Ovary (tissue), 9 donors: ENCODE measurements around the gene AKAP6. TPM values are rescaled to one million over a fixed set of nuclear protein-coding genes. Genes with fewer than 3 reads are reported as not detected.

Experiments
- DNase-seq, 5 donors: peaks; one replicate each; pipeline ENCODE4 v3.0.0-alpha.2; 2019 to 2020
- H3K27ac ChIP-seq, 2 donors: fragments of 200-600 bp; one replicate each; pipeline versions ENCODE4 v1.5.1 to v1.8.0; 2019 to 2022
- H3K27me3 ChIP-seq: fragments of 200-600 bp; one replicate; pipeline ENCODE4 v1.8.0; 2022
- H3K36me3 ChIP-seq: fragments of 200-600 bp; sonication (generic); one replicate; pipeline ENCODE4 v1.5.1; 2019
- H3K4me1 ChIP-seq: one replicate; pipeline ENCODE4 v1.8.1; 2013; ENCODE audit warnings: mild to moderate bottlenecking, moderate library complexity; ENCODE audit not compliant: insufficient read depth
- H3K4me3 ChIP-seq: fragments of 200-600 bp; sonication (generic); one replicate; pipeline ENCODE4 v1.5.1; 2017
- H3K9me3 ChIP-seq, 2 donors: fragments of 200-600 bp in 1 of 2; sonication (generic) in 1 of 2; one replicate each; pipeline versions ENCODE4 v1.5.1 to v1.8.1; 2013 to 2019; ENCODE audit warnings: mild to moderate bottlenecking in 1 of 2, moderate library complexity in 1 of 2
- EP300 ChIP-seq: sonication (generic); formaldehyde crosslinking; IDR thresholded peaks from one replicate; pipeline ENCODE4 v1.6.1; 2017; ENCODE audit warnings: antibody characterized with exemption
- POLR2A ChIP-seq: fragments of 450-650 bp; IDR thresholded peaks from one replicate; pipeline ENCODE4 v1.6.1; 2017; ENCODE audit warnings: antibody characterized with exemption, mild to moderate bottlenecking, moderate library complexity
- WGBS, 3 donors: extraction: QIAGEN DNeasy Blood & Tissue Kit in 1 of 3; methylation state at CpG; one replicate each; pipeline versions ENCODE4 v1.1.5 to v1.1.7; 2013 to 2017; 5-methylcytosine and 5-hydroxymethylcytosine counted together
- intact Hi-C, 4 donors: fragments of 100-400 bp; cut with DNase I; formaldehyde crosslinking; loops; one replicate each; pipeline versions ENCODE4 v1.11.0 to v1.15.1; 2022 to 2023
- polyA plus RNA-seq, 2 donors: library from polyadenylated mRNA; stranded (reverse); fragments of 200-250 nt in 1 of 2; fragments of 350-450 nt in 1 of 2; fragmentation: Illumina TruSeq in 1 of 2; extraction: RNeasy Lipid Tissue Mini Kit (QIAGEN cat#74804) in 1 of 2; gene quantifications; one replicate each; pipeline ENCODE4 v1.2.3, GENCODE V29; 2013 to 2014
- total RNA-seq, 7 donors: library from RNA; depleted of rRNA in 2 of 7; stranded (reverse); fragments of >200 nt in 2 of 7; fragmentation: NEBNext Ultra II Directional in 3 of 7; extraction: Animal tissue kit (Norgen Biotek cat#: 25700) in 3 of 7; gene quantifications; one replicate each; pipeline versions ENCODE4 v1.1.0 to v1.2.4, GENCODE V29; 2016 to 2023
- TF ChIP-seq, protein P1 (sequence below), 3 donors: fragments of 450-650 bp in 2 of 3; fragments of 200-600 bp in 1 of 3; IDR thresholded peaks; one replicate each; pipeline versions ENCODE4 v1.5.1 to v1.8.0; 2016 to 2022; ENCODE audit warnings: antibody characterized with exemption in 3 of 3, mild to moderate bottlenecking in 1 of 3
- donor health status: DM: no; HTN: no; CAD: no; lungs with moderate emphysema.
- donor health status: DM: no; HTN: no; CAD: no.
- donor health status: Bipolar disorder and iron deficiency.
- donor health status: DM: yes; HTN: yes; CAD: no.
- donor health status: DM: no; HTN: no; CAD: no.
- donor health status: DM: yes; HTN: yes; CAD: no.

The AKAP6 gene
- total and polyA plus RNA-seq, 9 donors: 2.3 to 13.1 (median 6.9) TPM

- H3K9me3 ChIP-seq: no peaks in the 10 kb centered on the region
- TF ChIP-seq, protein P1, sequence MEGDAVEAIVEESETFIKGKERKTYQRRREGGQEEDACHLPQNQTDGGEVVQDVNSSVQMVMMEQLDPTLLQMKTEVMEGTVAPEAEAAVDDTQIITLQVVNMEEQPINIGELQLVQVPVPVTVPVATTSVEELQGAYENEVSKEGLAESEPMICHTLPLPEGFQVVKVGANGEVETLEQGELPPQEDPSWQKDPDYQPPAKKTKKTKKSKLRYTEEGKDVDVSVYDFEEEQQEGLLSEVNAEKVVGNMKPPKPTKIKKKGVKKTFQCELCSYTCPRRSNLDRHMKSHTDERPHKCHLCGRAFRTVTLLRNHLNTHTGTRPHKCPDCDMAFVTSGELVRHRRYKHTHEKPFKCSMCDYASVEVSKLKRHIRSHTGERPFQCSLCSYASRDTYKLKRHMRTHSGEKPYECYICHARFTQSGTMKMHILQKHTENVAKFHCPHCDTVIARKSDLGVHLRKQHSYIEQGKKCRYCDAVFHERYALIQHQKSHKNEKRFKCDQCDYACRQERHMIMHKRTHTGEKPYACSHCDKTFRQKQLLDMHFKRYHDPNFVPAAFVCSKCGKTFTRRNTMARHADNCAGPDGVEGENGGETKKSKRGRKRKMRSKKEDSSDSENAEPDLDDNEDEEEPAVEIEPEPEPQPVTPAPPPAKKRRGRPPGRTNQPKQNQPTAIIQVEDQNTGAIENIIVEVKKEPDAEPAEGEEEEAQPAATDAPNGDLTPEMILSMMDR (IDR thresholded peaks at IDR 0.05): no peak
- TF ChIP-seq POLR2A (no peak), EP300 (no peak)
- H3K4me1 ChIP-seq: no peaks in the 10 kb centered on the region
- no peaks in the 10 kb centered on the region for H3K36me3 ChIP-seq
- no peaks in the 10 kb centered on the region for H3K27me3 ChIP-seq
- 70 to 83% (median 80%) methylated on average over 7 of the region's 7 CpGs for WGBS, 3 donors
- no peak overlapping the region for H3K27ac ChIP-seq
- H3K4me3 ChIP-seq: no peak overlapping the region
- DNase-seq: no peak
- intact Hi-C loops: loop anchor here in 3 of 4 donors (5.0 to 10.0 kb wide), 2 partner anchors 1220 to 1223 kb away; no protein-coding TSS in a partner anchor
These were observed 243.1 kb downstream of the AKAP6 start for GRCh38 chr14:32571995-32572866.

GRCh38 chr14:32572867-32573150 lies 243.7 kb downstream of the AKAP6 start:
- Histone ChIP-seq H3K27me3 (no peaks in the 10 kb centered on the region), H3K27ac (no peak overlapping the region)
- intact Hi-C loops: loop anchor here in 3 of 4 donors (5.0 to 10.0 kb wide), 2 partner anchors 1219 to 1222 kb away; no protein-coding TSS in a partner anchor

GRCh38 chr14:32574269-32574668 lies 245.2 kb downstream of the AKAP6 start:
- H3K4me1 ChIP-seq: no peaks in the 10 kb centered on the region
- H3K27ac ChIP-seq: no peak overlapping the region

More at GRCh38 chr14:32572867-32573150, 243.7 kb downstream of the AKAP6 start:
- Histone ChIP-seq H3K4me1 (no peaks in the 10 kb centered on the region), H3K9me3 (no peaks in the 10 kb centered on the region), H3K36me3 (no peaks in the 10 kb centered on the region), H3K4me3 (no peak overlapping the region)
- DNase-seq: no peak
- TF ChIP-seq POLR2A (no peak), EP300 (no peak)
- TF ChIP-seq, protein P1 (IDR thresholded peaks at IDR 0.05): no peak

GRCh38 chr14:32576088-32576795 lies 247.1 kb downstream of the AKAP6 start:
- Histone ChIP-seq H3K4me1 (no peaks in the 10 kb centered on the region), H3K36me3 (no peaks in the 10 kb centered on the region), H3K27ac (no peak overlapping the region), H3K27me3 (no peaks in the 10 kb centered on the region), H3K4me3 (no peak overlapping the region), H3K9me3 (no peaks in the 10 kb centered on the region)
- no peak for TF ChIP-seq EP300
- TF ChIP-seq, protein P1 (IDR thresholded peaks at IDR 0.05): peak; percentile 57 to 88 (median 80)
- no peak for TF ChIP-seq POLR2A
- DNase-seq: peak; percentile 22 to 61 (median 42)
- intact Hi-C loops: loop anchor here in 3 of 4 donors (1.0 to 10.0 kb wide), 2 partner anchors 1216 to 1219 kb away; no protein-coding TSS in a partner anchor
- WGBS, 3 donors: 4 to 5% (median 5%) methylated on average over 6 of the region's 6 CpGs

More at GRCh38 chr14:32574269-32574668, 245.2 kb downstream of the AKAP6 start:
- Histone ChIP-seq H3K9me3 (no peaks in the 10 kb centered on the region), H3K4me3 (no peak overlapping the region), H3K27me3 (no peaks in the 10 kb centered on the region), H3K36me3 (no peaks in the 10 kb centered on the region)
- 45 to 52% (median 51%) methylated on average over 2 of the region's 2 CpGs for WGBS, 3 donors
- no peak for DNase-seq
- intact Hi-C loops: loop anchor here in 3 of 4 donors (5.0 to 10.0 kb wide), 2 partner anchors 1218 to 1221 kb away; no protein-coding TSS in a partner anchor
- no peak for TF ChIP-seq EP300
